Activated naive CD8-positive, alpha-beta T cell treated with anti-CD3 and anti-CD28 coated beads for 36 hours (primary cell): ENCODE results near the gene DLG2. TPM values are rescaled to one million over a fixed set of nuclear protein-coding genes. Genes with fewer than 3 reads are reported as not detected.
"Not testable (repeated sequence)": the region's sequence is repeated elsewhere in the genome, so short reads cannot be mapped to it uniquely, and the experiment has no call there.

ENCODE experiments used
- DNase-seq: peaks from one replicate; pipeline ENCODE4 v3.0.0; 2021
- H3K27ac Mint-ChIP-seq: one replicate; pipeline ENCODE4 v1.8.0; 2022; ENCODE audit warnings: mild to moderate bottlenecking, moderate library complexity, mixed read lengths
- H3K27me3 Mint-ChIP-seq: one replicate; pipeline ENCODE4 v1.8.0; 2022; ENCODE audit warnings: mild to moderate bottlenecking, mixed read lengths
- H3K36me3 Mint-ChIP-seq: one replicate; pipeline ENCODE4 v1.8.0; 2021; ENCODE audit warnings: mild to moderate bottlenecking, mixed read lengths
- H3K4me1 Mint-ChIP-seq: one replicate; pipeline ENCODE4 v1.8.0; 2021; ENCODE audit warnings: mixed read lengths
- H3K4me3 Mint-ChIP-seq: one replicate; pipeline ENCODE4 v1.8.0; 2022; ENCODE audit warnings: mild to moderate bottlenecking, moderate library complexity, mixed read lengths
- H3K9me3 Mint-ChIP-seq: one replicate; pipeline ENCODE4 v1.8.0; 2022; ENCODE audit warnings: mixed read lengths
- total RNA-seq, 2 experiments: library from RNA; stranded (reverse); gene quantifications; one replicate each; pipeline ENCODE4 v1.2.3, GENCODE V29; 2021

DLG2 gene
- total RNA-seq, 2 experiments from 2014 or later = 1.7 to 1.9 TPM

DNA sequence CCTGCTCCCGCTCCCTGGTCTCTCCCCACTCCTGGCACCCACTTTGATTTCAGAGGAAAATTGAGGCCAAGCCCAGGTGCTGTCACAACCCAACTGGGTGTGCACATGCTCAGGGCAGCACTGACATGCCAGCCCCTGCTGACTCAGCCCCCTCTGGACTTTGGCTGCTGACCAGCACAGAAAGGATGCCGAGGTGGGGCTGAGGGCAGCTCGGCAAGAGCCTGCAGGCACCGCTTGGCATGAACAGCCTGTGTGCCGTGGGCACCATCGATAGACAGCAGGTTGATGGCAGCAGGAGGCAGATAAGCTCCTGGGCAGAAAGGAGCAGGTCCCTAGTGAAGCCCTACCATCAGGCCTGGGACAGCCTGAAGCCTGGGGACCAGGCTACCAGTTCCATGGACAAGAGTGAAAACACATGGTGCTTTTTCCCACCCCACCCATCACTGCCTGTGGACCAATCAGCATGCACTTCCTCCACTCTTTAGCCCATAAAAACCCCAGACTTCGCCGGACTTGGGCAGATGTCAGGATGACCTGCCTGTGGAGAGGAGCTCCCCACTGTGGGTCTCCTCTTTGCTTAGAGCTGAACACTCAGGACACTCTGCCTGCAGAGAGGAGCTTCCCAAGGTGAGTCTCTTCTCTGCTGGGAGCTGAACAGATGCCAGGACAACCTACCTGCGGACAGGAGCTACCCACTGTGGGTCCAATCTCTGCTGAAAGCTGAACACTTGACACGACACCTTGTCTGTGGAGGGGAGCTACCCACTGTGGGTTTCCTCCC is 832.3 kb downstream of the DLG2 start:
- no peak overlapping the region for H3K27ac Mint-ChIP-seq
- no peak overlapping the region for H3K4me3 Mint-ChIP-seq
- H3K27me3 Mint-ChIP-seq = peaks cover 4% of the 10 kb centered on the region
- no peaks in the 10 kb centered on the region for H3K4me1 Mint-ChIP-seq
- DNase-seq = no peak
- no peaks in the 10 kb centered on the region for H3K36me3 Mint-ChIP-seq
- peaks cover 27% of the 10 kb centered on the region for H3K9me3 Mint-ChIP-seq

DNA sequence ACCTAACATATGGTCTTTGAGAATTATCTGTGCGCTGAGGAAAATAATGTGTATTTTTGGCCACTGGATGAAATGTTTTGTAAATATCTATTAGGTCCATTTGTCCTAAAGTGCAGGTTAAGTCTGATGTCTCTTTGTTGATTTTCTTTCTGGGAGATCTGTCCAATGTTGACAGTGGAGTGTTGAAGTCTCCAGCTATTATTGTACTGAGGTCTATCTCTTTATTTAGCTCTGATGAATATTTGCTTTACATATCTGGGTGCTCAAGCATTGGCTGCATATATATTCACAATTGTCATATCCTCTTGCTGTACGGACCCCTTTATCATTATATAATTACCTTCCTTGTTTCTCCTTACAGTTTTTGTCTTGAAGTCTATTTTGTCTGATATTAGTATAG is 833.8 kb downstream of the DLG2 start:
- no peak for DNase-seq
- Mint-ChIP-seq H3K36me3 (no peaks in the 10 kb centered on the region), H3K27me3 (peaks cover 4% of the 10 kb centered on the region), H3K27ac (no peak overlapping the region), H3K4me1 (no peaks in the 10 kb centered on the region), H3K4me3 (no peak overlapping the region), H3K9me3 (peaks cover 31% of the 10 kb centered on the region)

DNA sequence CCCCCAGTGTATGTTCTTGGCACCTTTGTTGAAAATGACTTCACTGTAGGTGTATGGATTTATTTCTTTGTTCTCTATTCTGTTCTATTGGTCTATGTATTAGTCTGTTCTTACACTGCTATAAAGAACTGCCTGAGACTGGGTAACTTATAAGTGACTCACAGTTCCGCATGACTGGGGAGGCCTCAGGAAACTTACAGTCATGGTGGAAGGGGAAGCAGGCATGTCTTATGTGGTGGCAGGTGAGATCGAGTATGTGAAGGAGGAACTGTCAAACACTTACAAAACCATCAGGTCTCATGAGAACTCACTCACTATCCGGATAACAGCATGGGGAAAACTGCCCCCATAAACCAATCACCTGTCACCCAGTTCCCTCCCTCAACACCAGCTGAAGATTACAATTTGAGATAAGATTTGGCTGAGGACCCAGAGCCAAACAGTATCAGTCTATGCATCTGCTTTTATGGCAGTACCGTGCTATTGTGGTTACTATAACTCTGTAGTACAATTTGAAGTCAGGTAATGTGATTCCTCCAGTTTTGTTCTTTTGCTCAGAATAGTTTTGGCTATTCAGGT is 836.2 kb downstream of the DLG2 start:
- H3K4me3 Mint-ChIP-seq = no peak overlapping the region
- no peaks in the 10 kb centered on the region for H3K36me3 Mint-ChIP-seq
- H3K9me3 Mint-ChIP-seq = peaks cover 25% of the 10 kb centered on the region
- H3K27me3 Mint-ChIP-seq = peaks cover 4% of the 10 kb centered on the region
- DNase-seq = no peak
- no peak overlapping the region for H3K27ac Mint-ChIP-seq
- no peaks in the 10 kb centered on the region for H3K4me1 Mint-ChIP-seq

DNA sequence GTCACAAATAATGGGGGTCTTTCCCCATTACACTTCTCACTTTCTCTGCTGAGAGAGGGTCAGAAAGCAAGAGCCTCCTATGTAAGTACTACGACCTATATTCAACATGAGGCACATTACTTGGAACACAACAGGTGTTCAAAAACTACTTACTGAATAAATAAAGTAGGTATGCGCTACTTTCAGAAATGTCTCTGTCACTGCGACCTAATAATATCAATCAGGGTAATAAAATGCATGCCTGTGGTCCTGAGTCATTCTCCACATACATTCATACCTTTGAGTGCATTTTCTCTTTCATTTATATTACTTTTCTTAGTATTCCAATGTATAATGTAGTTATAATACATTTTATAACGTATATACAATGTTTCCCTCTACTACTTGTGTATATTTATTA is 838.9 kb downstream of the DLG2 start:
- no peaks in the 10 kb centered on the region for H3K4me1 Mint-ChIP-seq
- H3K9me3 Mint-ChIP-seq = peaks cover 24% of the 10 kb centered on the region
- H3K36me3 Mint-ChIP-seq = no peaks in the 10 kb centered on the region
- no peak for DNase-seq
- no peak overlapping the region for H3K4me3 Mint-ChIP-seq
- H3K27ac Mint-ChIP-seq = no peak overlapping the region
- H3K27me3 Mint-ChIP-seq = no peaks in the 10 kb centered on the region

DNA sequence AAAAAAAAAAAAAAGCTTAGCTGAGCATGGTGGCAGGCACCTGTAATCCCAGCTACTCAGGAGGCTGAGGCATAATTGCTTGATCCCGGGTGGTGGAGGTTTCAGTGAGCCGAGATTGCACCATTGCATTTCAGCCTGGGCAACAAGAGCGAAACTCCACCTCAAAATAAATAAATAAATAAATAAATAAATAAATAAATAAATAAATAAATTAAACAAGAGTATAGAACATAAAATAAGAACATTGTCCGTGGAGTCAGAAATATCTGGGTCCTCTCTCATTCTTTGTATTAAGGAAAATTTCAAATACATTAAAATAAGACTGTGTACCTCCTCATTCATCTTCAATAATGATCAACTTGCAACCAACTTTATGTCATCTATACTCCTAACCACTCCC is 843.0 kb downstream of the DLG2 start:
- H3K4me3 Mint-ChIP-seq, DNase-seq, H3K27me3 Mint-ChIP-seq, H3K4me1 Mint-ChIP-seq, H3K36me3 Mint-ChIP-seq, H3K27ac Mint-ChIP-seq: not testable (repeated sequence)
- peaks cover 23% of the 10 kb centered on the region for H3K9me3 Mint-ChIP-seq

DNA sequence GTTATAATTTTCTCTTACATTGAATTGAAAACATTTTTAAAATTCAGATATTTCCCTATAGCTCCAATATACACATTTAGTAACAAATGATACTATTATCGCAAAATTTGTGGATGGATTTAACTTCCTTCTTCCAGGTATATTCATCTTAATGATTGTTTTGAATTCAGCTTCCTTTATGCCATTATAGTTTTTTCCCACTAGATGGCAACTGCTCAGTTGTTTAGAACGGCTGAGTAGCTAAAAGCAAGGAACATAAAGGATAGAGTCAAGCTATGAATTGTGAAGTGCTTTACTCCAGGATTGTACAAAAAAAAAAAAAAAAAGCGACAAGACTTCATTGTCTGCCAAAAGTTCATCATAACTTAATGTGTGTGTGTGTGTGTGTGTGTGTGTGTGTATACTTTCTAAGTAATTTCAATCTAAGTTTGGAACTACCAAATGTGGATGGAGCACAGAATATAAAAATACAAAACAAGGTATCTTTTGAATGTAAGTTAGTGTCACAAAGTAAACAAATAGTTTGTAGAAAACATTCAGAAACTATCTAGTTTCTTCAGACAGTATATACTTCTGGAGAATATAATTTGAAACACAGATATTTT is 846.4 kb downstream of the DLG2 start:
- Mint-ChIP-seq H3K27me3 (no peaks in the 10 kb centered on the region), H3K36me3 (no peaks in the 10 kb centered on the region), H3K9me3 (peaks cover 20% of the 10 kb centered on the region), H3K27ac (no peak overlapping the region), H3K4me3 (no peak overlapping the region), H3K4me1 (no peaks in the 10 kb centered on the region)
- DNase-seq = no peak

DNA sequence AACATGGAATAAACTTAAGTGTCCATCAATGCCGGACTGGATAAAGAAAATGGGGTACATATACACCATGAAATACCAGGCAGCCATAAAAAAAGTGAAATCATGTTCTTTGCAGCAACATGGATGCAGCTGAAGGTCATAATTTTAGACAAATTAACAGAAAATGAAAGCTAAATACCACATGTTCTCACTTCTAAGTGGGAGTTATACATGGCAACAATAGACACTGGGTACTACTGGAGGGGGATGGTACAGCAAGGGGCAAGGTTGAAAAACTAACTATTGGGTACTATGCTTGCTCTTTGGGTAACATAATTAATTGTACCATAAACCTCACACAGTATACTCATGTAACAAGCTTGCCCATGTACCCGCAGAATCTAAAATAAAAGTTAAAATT is 851.6 kb downstream of the DLG2 start:
- no peaks in the 10 kb centered on the region for H3K36me3 Mint-ChIP-seq
- no peak overlapping the region for H3K27ac Mint-ChIP-seq
- H3K9me3 Mint-ChIP-seq = peaks cover 37% of the 10 kb centered on the region

DNA sequence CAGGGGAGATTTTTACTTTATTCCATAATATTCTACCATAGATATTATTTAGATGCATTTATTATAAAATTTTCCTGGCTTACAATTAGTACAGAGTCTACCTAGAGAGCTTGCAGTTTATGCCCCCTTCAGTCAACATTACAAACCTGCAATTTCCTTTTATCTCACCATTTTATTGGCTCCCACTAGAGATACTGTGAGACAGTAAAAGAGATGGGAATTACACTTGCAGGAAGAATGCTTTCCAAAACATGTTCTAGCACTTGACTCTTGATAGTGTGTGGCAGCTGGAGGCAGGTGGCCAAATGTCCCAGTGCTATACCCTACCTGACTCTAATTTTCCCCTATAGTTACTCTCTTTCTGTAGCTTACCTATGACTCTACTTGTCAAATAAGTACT is 863.2 kb downstream of the DLG2 start:
- H3K27ac Mint-ChIP-seq = no peak overlapping the region
- H3K9me3 Mint-ChIP-seq = peaks cover 3% of the 10 kb centered on the region
- H3K36me3 Mint-ChIP-seq = no peaks in the 10 kb centered on the region
- no peak overlapping the region for H3K4me3 Mint-ChIP-seq
- no peak for DNase-seq
- H3K4me1 Mint-ChIP-seq = no peaks in the 10 kb centered on the region
- no peaks in the 10 kb centered on the region for H3K27me3 Mint-ChIP-seq

More for the DNA sequence above, 851.6 kb downstream of the DLG2 start:
- DNase-seq = no peak
- Mint-ChIP-seq H3K27me3 (no peaks in the 10 kb centered on the region), H3K4me3 (no peak overlapping the region), H3K4me1 (no peaks in the 10 kb centered on the region)

DNA sequence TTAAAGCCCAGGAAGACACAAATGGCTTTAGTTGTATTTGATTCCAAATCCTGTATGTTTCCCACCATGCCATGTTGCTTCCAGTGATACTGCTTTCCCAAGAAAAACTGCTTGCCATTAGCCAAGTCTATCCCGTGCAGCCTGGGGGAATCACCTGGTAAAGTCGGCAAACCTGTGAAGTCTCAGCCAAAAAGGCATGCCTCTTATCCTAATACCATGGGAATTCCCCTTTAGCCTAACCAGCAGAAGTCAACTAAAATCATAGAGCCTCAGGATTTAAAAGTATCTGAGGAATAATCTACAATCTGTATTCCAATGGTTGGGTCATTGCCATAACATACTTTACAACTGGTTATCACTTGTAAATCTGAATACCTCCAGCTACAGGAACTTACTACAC is 869.4 kb downstream of the DLG2 start:
- no peaks in the 10 kb centered on the region for H3K4me1 Mint-ChIP-seq
- no peaks in the 10 kb centered on the region for H3K27me3 Mint-ChIP-seq
- no peak overlapping the region for H3K27ac Mint-ChIP-seq
- no peak for DNase-seq
- no peak overlapping the region for H3K4me3 Mint-ChIP-seq
- peaks cover 2% of the 10 kb centered on the region for H3K9me3 Mint-ChIP-seq
- H3K36me3 Mint-ChIP-seq = peaks cover 2% of the 10 kb centered on the region

DNA sequence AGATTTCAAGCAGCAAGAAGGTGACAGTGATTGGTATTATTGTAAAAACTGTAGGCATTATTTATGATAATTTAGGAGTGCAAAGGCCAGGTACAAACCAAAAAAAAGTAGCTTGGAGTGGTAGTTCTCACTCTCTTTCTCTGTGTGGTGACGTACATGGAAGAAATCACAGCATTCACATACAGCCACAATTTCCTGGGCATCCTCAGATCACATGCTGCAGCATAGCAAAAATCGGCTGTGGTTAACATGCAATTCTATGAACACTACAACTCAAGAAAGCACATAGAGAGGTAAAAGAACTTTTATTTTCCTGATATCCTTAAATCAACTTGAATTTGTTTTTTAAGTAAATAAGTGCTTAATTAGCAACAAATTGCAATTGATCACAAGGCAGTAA is 875.8 kb downstream of the DLG2 start:
- no peak overlapping the region for H3K27ac Mint-ChIP-seq
- no peak overlapping the region for H3K4me3 Mint-ChIP-seq
- peaks cover 2% of the 10 kb centered on the region for H3K9me3 Mint-ChIP-seq
- no peak for DNase-seq
- H3K36me3 Mint-ChIP-seq = peaks cover 2% of the 10 kb centered on the region
- H3K27me3 Mint-ChIP-seq = no peaks in the 10 kb centered on the region
- H3K4me1 Mint-ChIP-seq = peaks cover 7% of the 10 kb centered on the region

DNA sequence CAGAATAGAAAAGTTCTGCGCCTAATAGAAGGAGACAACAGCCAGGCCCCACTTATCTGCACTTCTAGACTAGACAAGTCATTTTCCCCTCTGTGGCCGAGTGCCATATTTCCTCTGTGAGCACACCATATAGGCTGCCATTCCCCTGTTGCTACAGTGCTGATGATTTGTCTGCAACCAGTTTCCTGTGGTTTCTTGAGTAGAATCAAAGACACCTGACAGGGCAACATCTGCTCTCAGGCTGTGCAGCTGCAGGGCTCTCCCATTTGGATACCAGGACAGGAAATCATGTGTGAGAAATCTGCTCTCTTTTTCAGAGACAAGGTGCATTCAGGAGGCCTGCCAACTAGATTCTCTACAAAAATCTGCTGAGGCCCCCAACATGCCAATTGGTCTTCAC is 879.3 kb downstream of the DLG2 start:
- peaks cover 6% of the 10 kb centered on the region for H3K9me3 Mint-ChIP-seq
- H3K4me3 Mint-ChIP-seq = no peak overlapping the region
- DNase-seq = no peak
- peaks cover 7% of the 10 kb centered on the region for H3K4me1 Mint-ChIP-seq
- no peak overlapping the region for H3K27ac Mint-ChIP-seq
- no peaks in the 10 kb centered on the region for H3K36me3 Mint-ChIP-seq
- H3K27me3 Mint-ChIP-seq = no peaks in the 10 kb centered on the region

DNA sequence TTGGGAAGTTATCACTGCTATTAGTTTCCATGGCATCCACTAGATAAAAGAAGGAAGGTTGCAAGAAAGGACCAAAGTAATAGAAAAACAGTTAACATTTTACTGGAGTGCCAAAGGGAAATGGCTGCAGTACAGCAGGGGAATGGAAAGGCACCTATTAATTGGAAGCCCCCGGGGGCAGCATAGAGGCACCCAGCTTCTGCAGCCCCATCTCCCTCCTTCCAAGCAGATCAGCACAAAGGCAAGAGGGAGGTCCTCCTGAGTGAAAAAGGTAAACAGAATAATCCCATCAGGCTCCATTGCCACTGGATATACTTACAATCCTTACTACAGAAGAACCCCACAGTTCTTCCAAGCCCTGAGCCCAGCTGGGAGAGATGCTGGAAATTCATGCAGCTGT is 887.1 kb downstream of the DLG2 start:
- no peaks in the 10 kb centered on the region for H3K4me1 Mint-ChIP-seq
- H3K27ac Mint-ChIP-seq = no peak overlapping the region
- H3K4me3 Mint-ChIP-seq = no peak overlapping the region
- H3K36me3 Mint-ChIP-seq = peaks cover 3% of the 10 kb centered on the region
- peaks cover 15% of the 10 kb centered on the region for H3K9me3 Mint-ChIP-seq
- H3K27me3 Mint-ChIP-seq = no peaks in the 10 kb centered on the region
- DNase-seq = no peak

DNA sequence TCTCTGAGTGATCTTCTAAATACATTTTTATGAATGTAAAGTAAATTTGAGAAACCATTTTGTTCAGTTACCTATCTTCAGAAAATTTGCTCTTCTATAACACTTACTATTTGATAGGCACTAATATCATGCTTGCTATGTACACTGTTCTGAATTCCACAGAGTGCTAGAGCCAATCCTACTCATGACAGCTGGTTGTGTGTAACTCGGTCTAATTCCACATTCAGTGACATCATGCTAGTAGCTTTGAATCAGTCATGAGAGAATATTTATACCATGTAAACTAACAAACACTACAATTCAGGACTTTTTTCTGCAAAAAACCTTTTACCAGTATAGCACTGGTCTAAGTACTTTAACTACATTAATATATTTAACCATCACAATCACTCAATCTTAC is 902.9 kb downstream of the DLG2 start:
- no peaks in the 10 kb centered on the region for H3K4me1 Mint-ChIP-seq
- no peak overlapping the region for H3K4me3 Mint-ChIP-seq
- no peak overlapping the region for H3K27ac Mint-ChIP-seq
- H3K27me3 Mint-ChIP-seq = peaks cover 10% of the 10 kb centered on the region
- DNase-seq = no peak
- H3K9me3 Mint-ChIP-seq = peaks cover 7% of the 10 kb centered on the region
- H3K36me3 Mint-ChIP-seq = no peaks in the 10 kb centered on the region

DNA sequence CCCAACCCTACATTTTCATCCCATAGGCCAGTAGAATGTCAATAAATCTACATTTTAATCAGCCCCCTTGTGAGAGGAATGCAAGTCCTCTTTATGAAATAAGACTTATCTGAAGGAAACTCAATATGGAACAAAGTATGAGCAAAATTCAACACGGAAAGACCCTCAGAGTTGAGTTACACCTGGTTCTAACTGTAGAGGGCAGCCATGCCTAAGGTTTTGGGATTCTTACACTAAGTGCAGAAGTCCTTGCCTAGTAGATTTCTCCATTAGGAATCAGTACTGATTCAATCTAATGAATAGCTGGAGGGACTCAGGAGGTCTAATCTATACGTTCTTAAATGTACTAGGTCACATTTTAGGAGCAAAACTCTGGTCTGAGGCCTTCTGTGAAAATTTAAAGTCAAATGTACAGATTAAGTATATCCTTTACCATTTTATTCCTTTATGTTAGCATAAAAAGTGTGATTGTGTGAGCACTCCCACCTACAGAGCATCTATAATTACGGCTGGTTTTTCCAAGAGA is 904.5 kb downstream of the DLG2 start:
- no peak overlapping the region for H3K4me3 Mint-ChIP-seq
- H3K4me1 Mint-ChIP-seq = no peaks in the 10 kb centered on the region
- peaks cover 2% of the 10 kb centered on the region for H3K9me3 Mint-ChIP-seq
- H3K27me3 Mint-ChIP-seq = peaks cover 10% of the 10 kb centered on the region
- H3K36me3 Mint-ChIP-seq = no peaks in the 10 kb centered on the region
- no peak overlapping the region for H3K27ac Mint-ChIP-seq
- no peak for DNase-seq

DNA sequence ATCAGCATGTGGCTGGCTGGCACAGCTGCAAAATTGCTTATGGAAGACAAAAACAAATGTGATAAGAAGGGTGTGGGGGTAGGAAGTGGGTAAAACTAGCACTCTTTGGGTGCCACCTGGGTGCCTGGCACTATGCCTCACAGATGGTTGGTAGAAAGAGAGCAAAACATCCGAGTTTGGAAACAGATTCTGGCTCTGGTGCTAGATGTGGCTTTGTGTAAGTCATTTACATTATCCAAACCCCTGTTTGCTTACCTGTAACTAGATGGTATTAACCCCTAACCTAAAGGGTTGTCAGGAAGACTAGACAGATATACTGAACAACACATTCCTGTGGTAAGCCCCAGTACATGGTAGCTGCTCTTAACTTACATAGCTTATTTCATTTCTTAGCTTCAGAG is 905.6 kb downstream of the DLG2 start:
- Mint-ChIP-seq H3K27me3 (peaks cover 10% of the 10 kb centered on the region), H3K27ac (no peak overlapping the region), H3K36me3 (no peaks in the 10 kb centered on the region), H3K4me1 (no peaks in the 10 kb centered on the region), H3K9me3 (peaks cover 2% of the 10 kb centered on the region), H3K4me3 (peak overlapping the region; percentile 57)
- DNase-seq = no peak
